Neural cell (in vitro differentiated cells): ENCODE results near the gene SESN1.

Experiments
- CTCF ChIP-seq: fragments of 450-650 bp; IDR thresholded peaks from 2 replicates; pipeline ENCODE4 v1.5.1; 2014; ENCODE audit warnings: antibody characterized with exemption, mild to moderate bottlenecking, moderate library complexity; ENCODE audit not compliant: poor library complexity, severe bottlenecking
- EP300 ChIP-seq: fragments of 450-650 bp; conservative IDR thresholded peaks from 2 replicates; pipeline ENCODE4 v1.6.1; 2014; ENCODE audit warnings: antibody characterized with exemption, mild to moderate bottlenecking, moderate library complexity; ENCODE audit not compliant: poor library complexity, severe bottlenecking
- EZH2 ChIP-seq: fragments of 200-600, 300-800 bp; shearing (Covaris generic), sonication (generic); IDR thresholded peaks from 2 replicates; pipeline ENCODE4 v1.6.1; 2014; ENCODE audit warnings: antibody characterized with exemption, low read length, borderline replicate concordance, mild to moderate bottlenecking; ENCODE audit not compliant: insufficient read depth, poor library complexity, severe bottlenecking
- MXI1 ChIP-seq: fragments of 450-650 bp; conservative IDR thresholded peaks from 2 replicates; pipeline ENCODE4 v1.6.1; 2014; ENCODE audit warnings: antibody characterized with exemption, mild to moderate bottlenecking; ENCODE audit not compliant: poor library complexity, severe bottlenecking
- POLR2AphosphoS5 ChIP-seq: IDR thresholded peaks from 2 replicates; pipeline ENCODE4 v1.6.1; 2012
- RAD21 ChIP-seq: fragments of 450-650 bp; conservative IDR thresholded peaks from 2 replicates; pipeline ENCODE4 v1.6.1; 2014; ENCODE audit warnings: antibody characterized with exemption, mild to moderate bottlenecking, moderate library complexity
- REST ChIP-seq: IDR thresholded peaks from 2 replicates; pipeline ENCODE4 v1.6.1; 2012; ENCODE audit warnings: borderline replicate concordance
- SMC3 ChIP-seq: fragments of 450-650 bp; conservative IDR thresholded peaks from 2 replicates; pipeline ENCODE4 v1.6.1; 2014; ENCODE audit warnings: antibody characterized with exemption, mild to moderate bottlenecking, moderate library complexity; ENCODE audit not compliant: poor library complexity
- TAF1 ChIP-seq: IDR thresholded peaks from 2 replicates; pipeline ENCODE4 v1.6.1; 2012; ENCODE audit warnings: low read depth

- no peak for TF ChIP-seq TAF1
- no peak for TF ChIP-seq CTCF
- TF ChIP-seq EP300: no peak
- no peak for TF ChIP-seq RAD21
- no peak for TF ChIP-seq EZH2
- no peak for TF ChIP-seq MXI1
- TF ChIP-seq SMC3: no peak
- no peak for TF ChIP-seq POLR2AphosphoS5
- no peak for TF ChIP-seq REST
Observed at GRCh38 chr6:109105681-109106080, 11.0 kb upstream of the SESN1 start.
